Right lobe of liver (tissue), 6 donors: ENCODE results near the gene SFI1. TPM values are rescaled to one million over a fixed set of nuclear protein-coding genes. Genes with fewer than 3 reads are reported as not detected.

Experiments used
- ATAC-seq, 4 donors: fragments of 200-7000 bp; cut with Tn5 transposase; one replicate each; pipeline ENCODE4 v1.9.1; 2020; ENCODE audit warnings: mild to moderate bottlenecking in 4 of 4, moderate library complexity in 4 of 4
- DNase-seq, 3 donors: peaks; one replicate each; pipeline ENCODE4 v3.0.0-alpha.2; 2020
- H3K27ac ChIP-seq, 3 donors: fragments of 200-600 bp; one replicate each; pipeline ENCODE4 v1.8.0; 2022
- H3K27me3 ChIP-seq, 2 donors: fragments of 200-600 bp; one replicate each; pipeline ENCODE4 v1.8.0; 2022
- H3K36me3 ChIP-seq, 4 donors: fragments of 200-600 bp; sonication (generic) in 1 of 4; one replicate each; pipeline versions ENCODE4 v1.5.1 to v1.8.0; 2017 to 2022; ENCODE audit warnings: control low read depth in 1 of 4
- H3K4me1 ChIP-seq, 4 donors: fragments of 200-600 bp; sonication (generic) in 1 of 4; one replicate each; pipeline versions ENCODE4 v1.5.1 to v1.8.0; 2017 to 2022; ENCODE audit warnings: control low read depth in 1 of 4
- H3K4me3 ChIP-seq, 3 donors: fragments of 200-600 bp; one replicate each; pipeline ENCODE4 v1.8.0; 2022
- H3K9me3 ChIP-seq, 4 donors: fragments of 200-600 bp; sonication (generic) in 1 of 4; one replicate each; pipeline versions ENCODE4 v1.5.1 to v1.8.0; 2017 to 2022; ENCODE audit warnings: control low read depth in 1 of 4
- POLR2A ChIP-seq: fragments of 450-650 bp; IDR thresholded peaks from one replicate; pipeline ENCODE4 v1.6.1; 2017; ENCODE audit warnings: antibody characterized with exemption, mild to moderate bottlenecking
- WGBS: methylation state at CpG from one replicate; pipeline ENCODE4 v1.1.6; 2018; ENCODE audit warnings: low coverage, low lambda C conversion rate; ENCODE audit not compliant: insufficient coverage; ENCODE audit errors: missing lambda C conversion rate; 5-methylcytosine and 5-hydroxymethylcytosine counted together
- intact Hi-C, 2 donors: fragments of 100-400 bp; cut with DNase I; formaldehyde crosslinking; loops; one replicate each; pipeline versions ENCODE4 v1.11.2 to v1.14.1; 2022
- total RNA-seq, 6 experiments: library from RNA; depleted of rRNA in 2 of 6; stranded (reverse); fragments of >200 nt in 2 of 6; fragmentation: NEBNext Ultra II Directional in 3 of 6; extraction: Animal tissue kit (Norgen Biotek cat#: 25700) in 3 of 6; gene quantifications; one replicate each; pipeline versions ENCODE4 v1.1.0 to v1.2.4, GENCODE V29; 2016 to 2023
- TF ChIP-seq, protein P1 (sequence below), 4 donors: fragments of 200-600 bp in 3 of 4; fragments of 450-650 bp in 1 of 4; IDR thresholded peaks; one replicate each; pipeline versions ENCODE4 v1.5.1 to v1.8.0; 2016 to 2022; ENCODE audit warnings: antibody characterized with exemption in 4 of 4, mild to moderate bottlenecking in 2 of 4
- donor health status: DM: no; HTN: yes; CAD: no.
- donor health status: DM: no; HTN: no; CAD: no.
- donor health status: DM: no; HTN: no; CAD: no.
- donor health status: DM: no; HTN: yes; CAD: no.
- donor health status: DM: no; HTN: yes; CAD: no.

SFI1 gene
- total RNA-seq, 6 experiments from 2014 or later: 7.0 to 14.0 (median 8.7) TPM

DNA sequence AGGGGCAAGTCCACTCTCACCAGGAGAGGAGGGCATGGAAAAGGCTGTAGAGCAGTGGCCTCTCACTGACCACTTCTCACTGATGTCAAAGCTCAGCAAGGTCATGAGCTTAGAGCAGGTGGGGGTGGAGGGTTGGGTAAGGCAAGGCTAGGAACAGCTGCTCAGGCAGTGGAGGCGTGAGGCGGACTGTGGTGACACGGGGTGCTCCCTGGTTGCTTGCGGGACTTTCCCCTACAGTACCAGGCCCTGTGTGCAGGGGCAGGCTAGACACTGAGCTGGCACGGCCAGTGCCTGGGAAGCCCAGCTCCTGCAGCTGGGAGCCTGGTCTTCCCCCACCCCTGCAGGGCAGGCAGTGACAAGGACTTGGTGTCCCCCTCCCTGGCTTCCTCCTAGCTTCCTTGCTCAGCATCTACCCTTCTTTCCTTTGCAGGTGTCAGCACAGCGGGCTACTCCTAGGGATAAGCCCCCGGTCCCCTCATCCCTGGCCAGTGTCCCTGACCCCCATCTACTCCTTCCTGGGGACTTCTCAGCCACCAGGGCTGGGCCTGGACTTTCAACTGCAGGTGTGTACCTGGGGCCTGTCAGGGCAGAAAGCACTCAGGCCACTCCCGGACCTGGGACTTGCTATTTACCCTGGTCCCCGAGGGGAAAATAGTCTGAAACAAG, 120.1 kb downstream of the SFI1 start:
- H3K27me3 ChIP-seq: no peaks in the 10 kb centered on the region
- intact Hi-C loops: no loop called here
- H3K4me1 ChIP-seq: no peaks in the 10 kb centered on the region
- DNase-seq (no peak), ATAC-seq (peak in 3 of 4 donors; percentile 4 to 28 (median 14))
- no peaks in the 10 kb centered on the region for H3K9me3 ChIP-seq
- no peak overlapping the region for H3K27ac ChIP-seq
- peaks cover 0 to 40% (median 10%) of the 10 kb centered on the region in 4 donors for H3K36me3 ChIP-seq
- no peak overlapping the region for H3K4me3 ChIP-seq
- 40% methylated on average over 1 of the region's 9 CpGs for WGBS
- TF ChIP-seq, protein P1, sequence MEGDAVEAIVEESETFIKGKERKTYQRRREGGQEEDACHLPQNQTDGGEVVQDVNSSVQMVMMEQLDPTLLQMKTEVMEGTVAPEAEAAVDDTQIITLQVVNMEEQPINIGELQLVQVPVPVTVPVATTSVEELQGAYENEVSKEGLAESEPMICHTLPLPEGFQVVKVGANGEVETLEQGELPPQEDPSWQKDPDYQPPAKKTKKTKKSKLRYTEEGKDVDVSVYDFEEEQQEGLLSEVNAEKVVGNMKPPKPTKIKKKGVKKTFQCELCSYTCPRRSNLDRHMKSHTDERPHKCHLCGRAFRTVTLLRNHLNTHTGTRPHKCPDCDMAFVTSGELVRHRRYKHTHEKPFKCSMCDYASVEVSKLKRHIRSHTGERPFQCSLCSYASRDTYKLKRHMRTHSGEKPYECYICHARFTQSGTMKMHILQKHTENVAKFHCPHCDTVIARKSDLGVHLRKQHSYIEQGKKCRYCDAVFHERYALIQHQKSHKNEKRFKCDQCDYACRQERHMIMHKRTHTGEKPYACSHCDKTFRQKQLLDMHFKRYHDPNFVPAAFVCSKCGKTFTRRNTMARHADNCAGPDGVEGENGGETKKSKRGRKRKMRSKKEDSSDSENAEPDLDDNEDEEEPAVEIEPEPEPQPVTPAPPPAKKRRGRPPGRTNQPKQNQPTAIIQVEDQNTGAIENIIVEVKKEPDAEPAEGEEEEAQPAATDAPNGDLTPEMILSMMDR (IDR thresholded peaks at IDR 0.05): no peak
- no peak for TF ChIP-seq POLR2A

DNA sequence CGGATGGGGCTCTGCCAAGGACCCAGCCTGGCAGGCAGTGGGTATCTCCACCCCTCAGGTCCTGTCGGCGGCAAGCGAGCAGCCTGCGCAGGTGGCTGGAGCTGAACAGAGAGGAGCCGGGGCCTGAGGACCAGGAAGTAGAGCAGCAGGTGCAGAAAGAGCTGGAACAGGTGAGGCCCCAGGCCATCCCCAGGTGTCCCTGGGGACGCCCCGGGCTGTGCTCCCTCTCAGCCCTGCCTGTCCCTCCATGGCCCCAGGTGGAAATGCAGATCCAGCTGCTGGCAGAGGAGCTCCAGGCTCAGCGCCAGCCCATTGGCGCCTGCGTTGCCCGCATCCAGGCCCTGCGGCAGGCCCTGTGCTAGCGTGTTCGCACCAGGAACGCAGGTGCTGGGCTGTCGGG, 121.7 kb downstream of the SFI1 start:
- Histone ChIP-seq H3K36me3 (peaks cover 0 to 44% (median 10%) of the 10 kb centered on the region in 4 donors), H3K4me3 (no peak overlapping the region), H3K9me3 (no peaks in the 10 kb centered on the region), H3K27ac (no peak overlapping the region), H3K27me3 (no peaks in the 10 kb centered on the region), H3K4me1 (no peaks in the 10 kb centered on the region)
- 92% methylated on average over 2 of the region's 17 CpGs for WGBS
- DNase-seq (no peak), ATAC-seq (no peak)
- TF ChIP-seq, protein P1 (IDR thresholded peaks at IDR 0.05): no peak
- no peak for TF ChIP-seq POLR2A
- intact Hi-C loops: no loop called here

DNA sequence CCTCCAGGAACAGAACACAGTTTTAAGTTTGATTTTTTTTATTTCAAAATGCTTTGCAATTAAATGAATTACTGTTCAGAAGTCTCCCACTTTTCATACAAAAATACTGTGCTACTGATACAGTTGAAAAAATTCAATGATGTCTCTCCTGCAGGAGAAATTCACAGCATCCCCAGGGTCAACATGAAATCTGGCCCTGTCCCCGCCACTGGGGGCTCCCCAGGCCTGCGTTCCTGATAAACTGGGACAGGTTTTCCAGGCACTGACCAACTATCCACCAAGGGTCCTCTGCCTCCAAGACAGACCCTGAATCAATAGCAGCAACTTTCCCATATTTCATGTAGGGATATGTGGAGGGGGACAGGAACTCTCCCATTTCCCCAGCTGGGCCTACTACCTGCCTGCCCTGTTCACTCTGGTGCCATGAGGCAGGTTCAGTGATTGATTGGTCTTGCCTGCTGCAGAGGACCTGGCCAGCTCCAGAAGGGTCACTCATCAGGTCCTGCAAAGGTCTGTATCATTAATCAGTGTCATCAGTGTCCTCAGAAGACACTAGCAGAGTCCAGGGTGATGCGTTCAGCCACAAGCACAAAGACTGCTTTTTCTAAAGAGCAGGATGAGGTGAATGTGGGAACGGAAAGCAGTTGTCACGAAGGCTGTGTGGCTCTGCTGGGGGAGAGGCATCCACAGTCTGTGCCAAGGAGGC, 122.3 kb downstream of the SFI1 start:
- no peaks in the 10 kb centered on the region for H3K9me3 ChIP-seq
- ATAC-seq: no peak
- no peaks in the 10 kb centered on the region for H3K27me3 ChIP-seq
- no peak overlapping the region for H3K4me3 ChIP-seq
- intact Hi-C loops: no loop called here
- peaks cover 0 to 44% (median 10%) of the 10 kb centered on the region in 4 donors for H3K36me3 ChIP-seq
- TF ChIP-seq POLR2A: no peak
- TF ChIP-seq, protein P1 (IDR thresholded peaks at IDR 0.05): no peak
- no peak for DNase-seq
- 94% methylated on average over 4 of the region's 5 CpGs for WGBS
- H3K4me1 ChIP-seq: no peaks in the 10 kb centered on the region
- H3K27ac ChIP-seq: no peak overlapping the region

DNA sequence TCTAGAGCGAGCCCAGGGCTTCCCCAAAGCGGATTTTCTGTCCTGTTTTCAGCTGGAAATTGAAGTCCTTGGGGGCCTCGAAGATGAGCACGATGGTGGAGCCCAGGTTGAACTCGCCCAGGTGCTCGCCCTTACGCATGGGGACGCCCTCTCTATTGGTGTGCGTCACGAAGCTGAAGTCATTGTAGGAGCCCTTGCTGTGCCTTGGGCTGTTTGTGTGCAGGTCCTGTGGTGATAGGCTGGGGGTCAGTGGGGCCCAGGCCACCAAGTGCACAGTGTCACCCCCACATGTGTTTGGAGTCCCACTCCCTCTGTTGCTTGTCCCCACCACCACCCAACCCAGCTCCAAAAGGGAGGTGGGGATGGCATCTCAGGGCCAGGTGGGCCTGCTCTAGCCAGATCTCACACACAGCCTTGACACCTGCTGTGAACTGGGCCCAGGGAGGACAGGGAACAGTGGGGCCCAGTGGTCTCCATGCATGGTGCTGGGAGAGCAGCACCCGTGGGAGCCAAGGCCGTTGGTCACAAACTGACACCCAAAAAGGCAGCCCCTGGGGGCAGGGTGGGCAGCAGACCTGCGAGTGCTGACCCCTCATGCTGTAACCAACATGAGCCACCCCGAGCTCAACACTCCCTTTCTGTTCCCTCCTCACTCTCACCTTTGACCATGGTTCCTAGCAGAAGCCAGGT, 123.4 kb downstream of the SFI1 start:
- H3K4me1 ChIP-seq: no peaks in the 10 kb centered on the region
- H3K4me3 ChIP-seq: no peak overlapping the region
- 75% methylated on average over 3 of the region's 14 CpGs for WGBS
- TF ChIP-seq, protein P1 (IDR thresholded peaks at IDR 0.05): no peak
- TF ChIP-seq POLR2A: no peak
- H3K36me3 ChIP-seq: peaks cover 0 to 44% (median 10%) of the 10 kb centered on the region in 4 donors
- intact Hi-C loops: loop anchor here in 1 of 2 donors (10.0 kb wide), 1 partner anchor 55 kb away; no protein-coding TSS in a partner anchor
- DNase-seq: no peak
- no peaks in the 10 kb centered on the region for H3K9me3 ChIP-seq
- no peak overlapping the region for H3K27ac ChIP-seq
- H3K27me3 ChIP-seq: no peaks in the 10 kb centered on the region
- no peak for ATAC-seq
